Dedifferentiated amniotic fluid mesenchymal stem cell (primary cell): Measurements from ENCODE around the gene MAG.
"Not testable (repeated sequence)": the region's sequence is repeated elsewhere in the genome, so short reads cannot be mapped to it uniquely, and the experiment has no call there.

Experiments
- DNase-seq: peaks from one replicate; pipeline ENCODE4 v3.0.0-alpha.2; 2016; ENCODE audit errors: extremely low spot score

The MAG gene

DNA sequence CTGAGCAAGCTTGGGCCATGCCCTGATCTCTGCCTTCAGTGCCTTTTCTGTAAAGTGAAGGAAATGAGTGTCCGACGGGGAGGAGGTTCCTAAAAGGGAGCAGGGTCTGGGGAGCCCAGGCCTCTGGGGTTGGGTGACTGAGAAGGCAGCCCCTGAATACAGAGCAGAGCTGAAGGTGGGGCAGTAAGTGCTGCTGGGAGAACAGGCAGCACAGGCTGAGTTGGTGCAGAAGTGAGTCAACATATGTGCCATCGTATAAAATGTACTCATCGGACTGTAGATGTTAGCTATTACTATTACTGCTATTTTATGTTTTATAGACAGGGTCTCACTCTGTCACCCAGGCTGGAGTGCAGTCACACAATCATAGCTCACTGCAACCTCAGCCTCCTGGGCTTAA, 10.7 kb upstream of the MAG start:
- DNase-seq, result no peak

DNA sequence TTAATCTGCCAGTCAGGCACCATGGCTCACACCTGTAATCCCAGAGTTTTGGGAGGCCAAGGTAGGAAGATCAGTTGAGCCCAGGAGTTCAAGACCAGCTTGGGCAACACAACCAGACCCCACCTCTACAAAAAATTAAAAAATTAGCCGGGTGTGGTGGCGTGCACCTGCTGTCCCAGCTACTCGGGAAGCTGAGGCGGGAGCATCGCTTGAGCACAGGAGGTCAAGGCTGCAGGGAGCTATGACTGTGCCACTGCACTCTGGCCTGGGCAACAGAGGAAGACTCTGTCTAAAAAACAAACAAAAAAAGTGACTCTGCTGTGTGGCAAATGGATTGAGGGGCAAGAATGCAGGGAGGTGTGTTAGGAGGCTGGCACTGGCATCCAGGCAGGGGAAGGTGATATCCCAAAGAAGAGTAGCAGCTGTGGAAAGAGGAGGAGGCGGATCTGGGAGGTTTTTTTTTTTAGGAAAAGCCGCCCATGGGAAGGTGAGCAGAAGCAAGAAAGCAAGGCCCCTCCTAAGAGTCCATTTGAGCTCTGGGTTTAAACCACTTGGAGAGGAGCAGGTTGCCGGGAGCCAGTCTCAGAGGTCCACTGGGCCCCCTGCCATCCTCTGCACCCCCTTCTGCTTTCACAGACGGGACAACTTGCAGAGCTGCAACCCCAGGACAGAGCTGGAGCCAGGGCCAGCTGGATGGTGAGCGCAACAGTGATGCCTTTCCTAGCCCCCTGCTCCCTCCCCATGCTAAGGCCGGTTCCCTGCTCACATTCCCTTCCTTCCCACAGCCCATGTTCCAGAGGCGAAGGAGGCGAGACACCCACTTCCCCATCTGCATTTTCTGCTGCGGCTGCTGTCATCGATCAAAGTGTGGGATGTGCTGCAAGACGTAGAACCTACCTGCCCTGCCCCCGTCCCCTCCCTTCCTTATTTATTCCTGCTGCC, 7.5 kb upstream of the MAG start:
- no peak for DNase-seq

DNA sequence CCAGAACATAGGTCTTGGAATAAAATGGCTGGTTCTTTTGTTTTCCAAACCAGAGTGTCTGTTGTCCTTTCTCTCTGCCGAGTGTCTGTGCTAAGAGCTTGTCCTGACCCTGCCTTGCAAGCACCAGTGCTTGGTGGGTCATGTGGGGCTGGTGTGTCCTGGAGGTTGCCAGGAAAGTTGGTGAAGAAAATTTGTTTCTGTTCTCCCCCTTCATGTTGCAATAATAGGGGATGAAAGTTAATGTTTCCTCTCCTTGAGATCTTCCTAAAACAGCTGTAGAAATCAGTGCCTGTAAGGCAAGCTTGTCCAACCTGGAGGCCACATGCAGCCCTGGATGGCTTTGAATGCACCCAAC, 6.9 kb upstream of the MAG start:
- no peak for DNase-seq

DNA sequence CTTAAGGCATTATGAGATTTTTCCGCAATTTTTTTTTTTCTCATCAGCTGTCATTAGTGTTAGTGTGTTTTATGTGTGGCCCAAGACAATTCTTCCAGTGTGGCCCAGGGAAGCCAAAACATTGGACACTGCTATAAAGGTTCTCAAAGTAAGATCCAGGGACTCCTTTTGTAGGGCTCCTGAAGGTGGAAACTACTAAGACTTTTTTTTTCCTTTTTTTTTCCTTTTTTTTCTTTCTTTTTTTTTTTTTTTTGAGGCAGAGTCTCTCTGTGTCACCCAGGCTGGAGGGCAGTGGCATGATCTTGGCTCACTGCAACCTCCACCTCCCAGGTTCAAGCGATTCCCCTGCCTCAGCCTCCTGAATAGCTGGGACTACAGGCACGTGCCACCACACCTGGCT, 6.5 kb upstream of the MAG start:
- not testable (repeated sequence) for DNase-seq

DNA sequence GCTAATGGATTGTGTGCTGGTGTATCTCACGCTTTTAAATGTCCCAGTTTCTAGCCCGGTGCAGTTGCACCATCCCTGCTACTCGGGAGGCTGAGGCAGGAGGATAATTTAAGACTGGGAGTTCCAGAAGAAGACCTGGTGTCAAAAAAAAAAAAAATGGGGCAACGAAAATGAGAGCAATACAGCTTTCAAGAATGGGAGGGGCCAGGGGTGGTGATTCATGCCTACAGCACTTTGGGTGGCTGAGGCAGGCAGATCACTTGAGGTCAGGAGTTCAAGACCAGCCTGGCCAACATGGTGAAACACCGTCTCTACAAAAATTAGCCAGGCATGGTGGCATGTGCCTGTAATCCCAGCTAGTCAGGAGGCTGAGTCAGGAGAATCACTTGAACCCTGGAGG, 5.9 kb upstream of the MAG start:
- DNase-seq, result not testable (repeated sequence)

DNA sequence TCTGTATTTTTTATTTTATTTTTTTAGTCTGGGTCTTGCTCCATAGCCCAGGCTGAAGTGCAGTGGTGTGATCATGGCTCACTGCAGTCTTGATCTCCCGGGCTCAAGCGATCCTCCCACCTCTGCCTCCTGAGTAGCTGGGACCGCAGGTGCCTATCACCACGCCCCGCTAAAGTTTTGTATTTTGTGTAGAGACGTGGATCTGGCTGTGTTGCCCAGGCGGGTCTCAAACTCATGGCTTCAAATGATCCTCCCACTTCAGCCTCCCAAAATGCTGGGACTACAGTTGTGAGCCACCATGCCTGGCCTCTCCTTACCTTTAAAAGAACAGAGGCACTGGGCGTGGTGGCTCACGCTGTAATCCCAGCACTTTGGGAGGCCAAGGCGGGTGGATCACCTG, 4.2 kb upstream of the MAG start:
- no peak for DNase-seq

DNA sequence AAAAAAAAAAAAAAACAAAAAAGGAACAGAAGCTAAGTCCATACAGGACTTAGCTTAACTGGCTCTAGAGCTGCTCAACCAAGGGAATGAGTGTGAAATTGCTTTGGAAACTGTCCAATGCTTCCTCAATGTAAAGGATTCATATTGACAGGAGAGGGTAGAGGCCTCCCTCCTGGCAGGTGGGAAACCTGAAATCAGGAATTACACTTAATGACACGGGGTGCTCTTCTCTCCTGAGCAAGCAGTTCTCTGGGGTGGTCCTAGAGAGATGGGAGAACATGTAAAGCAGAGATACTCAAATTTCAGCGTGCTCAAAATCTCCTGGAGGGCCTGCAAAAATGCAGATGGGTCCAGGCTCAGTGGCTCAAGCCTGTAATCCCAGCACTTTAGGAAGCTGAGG, 3.6 kb upstream of the MAG start:
- no peak for DNase-seq

DNA sequence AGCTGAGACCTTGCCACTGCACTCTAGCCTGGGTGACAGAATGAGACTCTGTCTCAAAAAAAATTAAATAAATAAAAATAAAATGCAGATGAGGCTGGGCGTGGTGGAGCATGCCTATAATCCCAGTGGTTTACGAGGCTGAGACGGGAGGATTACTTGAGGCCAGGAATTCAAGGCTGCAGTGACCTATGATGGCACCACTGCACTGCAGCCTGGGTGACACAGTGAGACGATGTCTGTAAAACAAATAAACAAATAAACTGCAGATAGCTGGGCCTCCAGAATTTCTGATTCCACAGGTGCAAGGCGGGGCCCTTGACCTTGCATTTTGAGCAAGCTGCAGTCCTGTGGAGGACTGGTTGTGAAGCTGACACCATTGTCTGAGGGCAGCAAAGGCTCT, 3.1 kb upstream of the MAG start:
- no peak for DNase-seq

DNA sequence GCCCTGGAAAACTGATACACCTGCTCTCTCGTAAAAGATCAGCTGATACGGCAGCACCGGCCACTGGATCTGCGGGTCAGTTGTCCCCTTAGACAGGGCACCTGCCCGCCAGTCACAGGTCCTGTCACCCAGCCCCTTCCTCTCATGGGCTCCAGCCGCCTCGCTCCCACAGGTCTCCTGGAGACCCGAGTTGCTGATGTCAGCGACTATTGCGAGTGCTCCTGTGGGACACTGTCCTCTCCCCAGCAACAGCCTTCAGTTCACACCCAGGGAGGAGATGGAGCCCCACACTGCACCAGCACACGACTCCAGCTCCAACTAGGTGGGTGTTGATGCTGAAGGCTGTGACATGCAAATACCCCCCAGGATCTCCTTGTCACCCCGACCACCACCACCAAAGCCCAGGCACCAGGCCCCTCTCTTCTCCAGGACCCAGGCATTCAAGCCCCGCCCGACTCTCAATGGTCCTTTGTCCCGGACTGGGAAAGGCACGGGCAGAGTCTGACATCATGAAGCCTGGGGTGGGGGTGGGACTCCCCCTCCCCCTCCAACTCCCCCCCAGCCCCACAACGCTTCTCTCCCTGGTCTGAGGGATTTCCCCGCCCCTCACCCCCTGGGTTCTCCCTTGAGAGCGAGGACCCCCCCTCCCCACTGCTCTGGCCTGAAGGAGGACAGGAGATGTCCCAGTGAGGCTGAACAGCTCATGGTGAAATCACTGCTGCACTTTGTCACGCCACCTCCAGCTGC, 1.4 kb upstream of the MAG start:
- no peak for DNase-seq

DNA sequence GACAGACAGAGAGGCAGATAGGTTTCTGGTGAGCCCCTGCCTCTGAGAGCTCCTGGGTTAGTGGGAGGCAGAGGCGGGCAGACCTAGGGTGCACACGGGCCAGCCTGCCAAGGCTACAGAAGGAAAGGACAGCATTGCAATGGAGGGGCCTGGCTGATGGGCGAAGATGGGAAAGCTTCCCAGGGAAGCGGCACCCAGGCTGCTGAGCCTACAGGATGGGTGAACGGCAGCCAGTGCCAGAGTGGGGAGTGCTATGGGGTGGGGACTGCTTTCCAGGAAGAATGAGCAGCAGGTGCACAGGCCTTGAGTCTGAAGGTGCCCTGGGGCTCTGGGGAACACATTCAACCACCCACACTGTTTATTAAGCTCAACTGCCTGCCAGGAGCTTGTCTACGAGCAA, 702 bp upstream of the MAG start:
- DNase-seq, result no peak

DNA sequence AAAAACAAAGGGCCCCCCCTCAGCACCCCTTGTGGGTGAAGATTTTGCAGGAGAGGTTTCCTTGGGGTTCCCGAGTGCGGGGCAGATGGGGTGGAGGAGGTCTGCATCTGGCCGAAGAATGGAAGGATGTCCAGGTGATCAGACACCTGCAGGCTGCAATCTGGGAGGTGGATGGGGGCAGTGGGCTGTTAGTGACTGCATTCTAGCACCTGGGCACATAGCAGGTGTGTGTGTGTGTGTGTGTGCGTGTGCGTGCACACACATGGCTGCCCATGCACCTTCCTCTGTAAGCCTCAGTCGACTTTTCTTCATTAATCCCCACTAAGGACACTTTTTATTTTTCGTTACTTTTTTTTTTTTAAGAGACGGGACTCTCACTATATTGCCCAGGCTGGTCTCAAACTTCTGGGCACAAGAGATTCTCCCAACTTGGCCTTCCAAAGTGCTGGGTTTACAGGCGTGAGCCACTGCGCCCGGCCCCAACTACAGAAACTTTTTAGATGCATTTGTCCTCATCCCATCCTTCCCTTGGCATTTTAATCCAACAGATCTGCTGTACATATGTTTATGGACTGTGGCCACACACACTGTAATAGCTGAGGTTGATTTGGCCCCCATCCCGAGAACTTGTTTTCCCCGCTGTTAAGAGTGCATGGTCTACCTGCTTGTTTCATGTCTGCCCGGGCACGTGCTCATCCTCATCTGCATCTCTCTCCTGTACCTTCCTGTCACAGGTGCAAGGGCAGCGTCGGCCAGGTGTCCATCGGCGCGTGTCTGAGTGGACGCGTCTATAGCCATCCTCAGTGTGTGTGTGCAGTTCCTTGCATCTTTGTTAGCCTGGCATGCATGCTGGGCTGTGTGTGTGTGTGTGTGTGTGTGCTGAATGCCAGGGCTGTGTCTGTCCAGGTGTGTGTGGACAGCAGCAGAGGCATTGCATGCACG, 731 bp downstream of the MAG start:
- DNase-seq, result no peak

DNA sequence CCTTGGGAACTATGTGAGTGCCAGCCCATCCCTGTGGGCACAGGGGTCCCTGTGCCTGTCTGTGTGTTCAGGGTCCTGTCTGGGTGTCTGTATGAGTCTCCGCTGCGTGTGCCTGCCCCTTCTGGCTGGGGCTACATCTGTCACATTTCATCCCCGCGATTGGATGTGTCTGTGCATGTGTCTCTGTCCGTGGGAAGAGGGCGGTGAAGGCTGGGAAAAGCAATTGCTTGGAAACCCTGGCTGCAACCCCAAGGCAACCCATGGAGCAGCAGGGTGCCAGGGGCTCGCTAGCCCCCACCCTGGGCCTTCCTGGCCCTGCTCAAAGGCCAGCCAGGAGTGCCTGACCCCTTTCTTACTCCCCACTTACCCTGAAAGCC, 1.4 kb downstream of the MAG start:
- DNase-seq, result no peak

DNA sequence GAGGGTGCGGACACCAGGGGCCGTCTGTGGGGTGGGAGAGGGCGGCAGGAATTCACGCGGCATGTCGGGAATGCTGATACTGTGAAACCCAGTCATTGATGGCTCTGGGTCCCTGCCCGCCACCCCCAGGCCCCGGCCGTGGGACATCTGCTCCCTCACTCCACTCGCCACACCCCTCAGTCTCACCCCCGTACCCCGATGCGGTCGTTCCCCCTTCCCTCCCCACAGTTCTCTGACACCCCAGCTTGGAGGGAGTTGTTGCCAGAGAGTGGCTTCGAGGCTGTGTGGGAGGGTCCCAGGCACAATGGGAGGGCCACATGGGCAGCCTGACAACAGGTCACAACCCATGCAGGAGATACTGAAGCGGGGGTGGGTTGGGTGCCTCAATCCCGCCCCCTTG, 1.8 kb downstream of the MAG start:
- DNase-seq, result no peak

DNA sequence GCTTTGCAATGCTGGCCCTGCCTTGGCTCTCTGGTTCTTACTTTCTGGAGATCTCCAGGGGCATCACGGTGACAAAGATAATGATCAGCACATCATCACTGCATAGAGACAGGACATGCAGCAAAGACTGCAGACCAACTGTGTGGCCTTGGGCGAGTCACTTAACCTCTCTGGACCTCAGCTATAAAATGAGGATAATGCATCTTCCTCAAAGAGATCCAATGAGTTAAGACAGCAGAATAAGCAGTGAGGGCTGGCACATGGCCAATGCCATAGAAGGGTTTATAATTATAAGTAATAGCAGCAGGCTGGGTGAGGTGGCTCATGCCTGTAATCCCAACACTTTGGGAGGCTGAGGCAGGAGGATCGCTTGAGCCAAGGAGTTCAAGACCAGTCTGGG, 2.4 kb downstream of the MAG start:
- DNase-seq, result no peak

DNA sequence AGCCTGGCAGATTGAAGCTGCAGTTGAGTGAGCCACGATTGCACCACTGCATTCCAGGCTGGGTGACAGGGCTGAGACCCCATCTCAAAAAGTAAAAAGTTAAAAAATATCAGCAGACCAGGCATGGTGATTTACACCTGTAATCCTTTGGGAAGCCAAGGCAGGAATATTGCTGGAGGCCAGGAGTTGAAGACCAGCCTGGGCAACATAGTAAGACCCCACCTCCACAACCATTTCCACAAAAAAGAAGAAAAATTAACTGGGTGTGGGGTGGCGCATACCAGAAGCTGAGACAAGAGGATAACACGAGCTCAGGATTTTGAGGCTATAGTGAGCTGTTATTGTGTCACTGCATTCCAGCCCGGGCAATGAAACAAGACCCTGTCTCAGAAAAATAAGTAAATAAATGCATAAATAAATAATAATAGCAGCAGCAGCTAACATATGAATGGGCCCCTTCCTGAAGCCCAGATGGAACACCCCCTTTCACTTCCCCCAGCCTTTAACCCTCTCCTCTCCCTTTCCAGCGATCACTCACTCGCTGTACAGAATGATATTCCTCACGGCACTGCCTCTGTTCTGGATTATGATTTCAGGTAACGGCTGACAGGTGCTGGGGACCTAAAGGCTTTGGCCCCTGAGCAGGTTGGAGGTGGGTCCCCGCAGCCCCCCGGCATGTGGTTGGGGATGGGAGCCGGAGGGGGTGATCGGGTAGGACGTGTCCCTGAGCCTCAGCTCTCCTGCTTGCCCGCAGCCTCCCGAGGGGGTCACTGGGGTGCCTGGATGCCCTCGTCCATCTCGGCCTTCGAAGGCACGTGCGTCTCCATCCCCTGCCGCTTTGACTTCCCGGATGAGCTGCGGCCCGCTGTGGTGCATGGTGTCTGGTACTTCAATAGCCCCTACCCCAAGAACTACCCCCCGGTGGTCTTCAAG, 3.2 kb downstream of the MAG start:
- no peak for DNase-seq

DNA sequence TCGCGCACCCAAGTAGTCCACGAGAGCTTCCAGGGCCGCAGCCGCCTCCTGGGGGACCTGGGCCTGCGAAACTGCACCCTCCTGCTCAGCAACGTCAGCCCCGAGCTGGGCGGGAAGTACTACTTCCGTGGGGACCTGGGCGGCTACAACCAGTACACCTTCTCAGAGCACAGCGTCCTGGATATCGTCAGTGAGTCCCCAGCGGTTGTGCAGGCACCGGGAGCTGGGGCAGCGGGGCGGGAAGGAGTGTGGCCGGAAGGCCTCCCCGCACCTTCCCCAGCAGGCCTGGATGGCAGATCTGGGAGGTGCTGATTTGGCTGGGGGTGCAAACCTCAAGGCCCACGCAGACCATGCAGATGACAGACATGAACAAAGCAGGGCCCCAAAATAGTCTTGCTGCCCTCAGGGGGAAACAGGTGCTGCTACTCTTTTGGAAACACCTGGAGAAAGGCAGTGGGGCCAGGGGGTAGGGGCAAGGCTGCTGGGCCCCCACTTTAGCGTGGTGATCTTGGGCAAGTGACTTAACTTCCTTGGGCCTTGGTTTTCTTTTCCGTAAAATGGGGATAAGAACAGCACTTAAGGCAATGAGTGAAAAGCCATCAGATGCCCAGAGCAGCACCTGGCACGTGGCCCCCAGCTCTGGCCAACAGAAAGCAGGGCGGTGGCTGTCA, 4.0 kb downstream of the MAG start:
- no peak for DNase-seq

DNA sequence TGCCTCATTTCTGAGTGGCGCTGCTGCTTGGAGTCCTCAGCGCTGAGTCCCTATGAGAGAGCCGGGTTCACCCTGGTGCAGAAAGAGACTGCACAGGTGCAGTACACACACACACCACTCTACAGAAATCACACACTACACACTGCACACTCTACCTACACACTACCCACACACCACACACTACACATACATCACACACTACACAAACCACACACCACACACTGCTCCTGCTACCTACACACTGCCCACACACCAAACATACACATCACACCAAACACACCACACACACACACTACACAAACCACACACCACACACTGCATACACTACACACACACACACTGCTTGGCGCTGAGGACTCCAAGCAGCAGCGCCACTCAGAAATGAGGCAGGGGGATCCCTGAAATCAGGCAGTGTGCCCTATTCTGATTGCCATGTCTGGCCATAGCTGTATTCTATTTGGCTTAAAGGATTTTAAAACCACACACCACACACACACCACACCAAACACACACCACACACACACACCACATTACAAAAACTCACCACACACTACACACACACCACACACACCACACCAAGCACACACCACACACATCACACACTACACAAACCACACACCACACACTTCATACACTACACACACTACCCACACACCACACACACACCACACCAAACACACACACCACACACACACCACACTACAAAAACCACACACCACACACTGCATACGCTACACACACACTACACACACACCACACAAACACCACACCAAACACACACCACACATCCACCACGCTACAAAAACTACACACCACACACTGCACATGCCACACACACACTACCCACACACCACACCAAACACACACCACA, 4.9 kb downstream of the MAG start:
- DNase-seq, result no peak

DNA sequence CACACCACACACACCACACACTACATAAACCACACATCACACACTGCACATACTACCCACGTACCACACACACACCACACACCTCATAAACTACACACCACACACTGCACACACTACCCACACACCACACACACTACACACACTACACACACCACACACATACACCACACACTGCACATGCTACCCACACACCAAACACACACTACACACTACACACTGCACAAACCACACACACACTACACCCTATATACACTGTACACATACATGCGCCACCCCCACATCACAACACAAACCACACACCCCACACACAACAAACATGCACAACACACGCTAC, 5.5 kb downstream of the MAG start:
- DNase-seq, result no peak

DNA sequence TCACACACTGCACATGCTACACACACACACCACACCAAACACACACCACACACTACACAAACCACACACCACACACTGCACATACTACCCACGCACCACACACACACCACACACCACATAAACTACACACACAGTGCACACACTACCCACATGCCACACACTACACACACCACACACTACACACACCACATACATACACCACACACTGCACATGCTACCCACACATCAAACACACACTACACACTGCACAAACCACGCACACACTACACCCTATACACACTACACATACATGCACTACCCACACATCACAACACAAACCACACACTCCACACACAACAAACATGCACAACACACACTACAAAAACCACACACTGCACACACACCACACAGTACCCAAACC, 6.0 kb downstream of the MAG start:
- no peak for DNase-seq

DNA sequence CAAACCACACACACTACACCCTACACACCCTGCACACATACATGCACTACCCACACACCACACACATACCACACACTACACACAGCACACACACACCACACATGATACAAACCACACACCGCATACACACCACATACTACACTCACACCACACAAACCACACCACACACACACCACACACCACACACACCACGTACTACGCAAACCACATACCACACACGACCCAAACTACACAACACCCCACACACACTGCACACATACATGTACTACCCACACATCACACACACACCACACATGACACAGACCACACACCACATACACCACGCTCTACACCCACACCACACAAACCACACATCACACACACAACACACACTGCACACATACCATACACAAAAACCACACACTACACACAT, 6.6 kb downstream of the MAG start:
- no peak for DNase-seq
